ENCODE data around the gene MIOX.

DNA sequence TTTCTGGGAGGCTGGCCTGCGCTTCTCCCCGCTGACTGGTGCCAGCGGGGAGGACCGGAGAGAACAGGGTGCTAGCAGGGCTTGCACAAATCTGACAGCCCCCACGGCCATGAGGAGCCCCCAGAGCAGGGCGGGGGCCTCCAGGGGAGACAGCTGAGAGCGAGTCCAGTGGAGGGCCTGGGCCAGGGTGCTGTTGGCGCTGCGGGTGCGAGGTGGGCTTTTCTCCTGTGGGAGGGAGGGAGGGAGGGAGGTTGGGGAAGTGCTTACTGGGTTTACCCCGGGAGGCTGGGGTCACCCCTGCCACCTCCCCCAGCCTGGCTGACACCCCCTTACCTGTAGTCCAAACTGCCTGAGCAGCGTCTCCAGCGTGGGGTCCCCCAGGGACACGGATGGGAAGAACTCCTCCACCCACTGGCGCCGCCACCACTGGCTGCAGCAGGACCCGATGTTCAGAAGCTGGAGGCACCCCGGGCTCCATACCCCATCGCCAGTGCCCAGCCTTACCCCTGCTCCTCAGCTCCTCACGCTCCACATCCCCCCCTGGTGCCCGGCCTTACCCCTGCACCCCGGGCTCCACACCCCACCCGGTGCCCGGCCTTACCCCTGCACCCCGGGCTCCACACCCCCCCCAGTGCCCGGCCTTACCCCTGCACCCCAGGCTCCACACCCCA lies 17.0 kb downstream of the MIOX start:
- TF ChIP-seq CTCF (IDR thresholded peaks at IDR 0.05) (no peak), POLR2AphosphoS5 (IDR thresholded peaks at IDR 0.05) (no peak), POLR2A (IDR thresholded peaks at IDR 0.05) (no peak)
